HepG2 (cell line): ENCODE results near the gene MMP7. TPM values are rescaled to one million over a fixed set of nuclear protein-coding genes. Genes with fewer than 3 reads are reported as not detected.

ENCODE experiments used
- ATAC-seq: fragments of 200-7000 bp; cut with Tn5 transposase; 3 replicates; pipeline ENCODE4 v1.9.1; 2020; ENCODE audit warnings: mild to moderate bottlenecking, moderate library complexity
- BruUV-seq: library from RNA; stranded (reverse); fragments of 400-500 nt; replicated peaks from 2 replicates; lab custom pipeline; 2021; lab: Mats Ljungman, UMichigan
- CTCF ChIA-PET: fragments of 300-600 bp; formaldehyde crosslinking; extraction: SDS; loops from one replicate; lab custom pipeline; 2021; ENCODE audit warnings: low total read pairs, inconsistent platforms, low intra/inter-chr PET ratio; lab: Yijun Ruan, JAX
- POLR2A ChIA-PET: fragments of 350-600 bp; sonication (Branson Sonifier 250); formaldehyde crosslinking; loops from one replicate; lab custom pipeline; 2020; ENCODE audit warnings: antibody characterized with exemption, inconsistent platforms; lab: Yijun Ruan, JAX
- DNase-seq: peaks from one replicate; pipeline ENCODE4 v3.0.0-alpha.2; 2015; ENCODE audit warnings: low spot score
- FAIRE-seq: peaks from 3 replicates; lab custom pipeline; 2011; peaks lifted over from hg19 to GRCh38; lab: Jason Lieb, UNC
- H2AFZ ChIP-seq: one replicate; pipeline ENCODE4 v1.6.1; 2011; ENCODE audit warnings: low read length, inconsistent platforms
- H3K27ac ChIP-seq: fragments of 300-600 bp; 3 replicates; pipeline ENCODE4 v1.8.0; 2011; ENCODE audit warnings: mixed run types, mild to moderate bottlenecking, mixed read lengths, low read length, inconsistent platforms; ENCODE audit not compliant: insufficient read depth; ENCODE audit errors: extremely low read length
- H3K27me3 ChIP-seq, 2 experiments: fragments of 200-600 bp in 1 of 2; 2 replicates in 1 of 2; 3 replicates in 1 of 2; pipeline versions ENCODE4 v1.6.0 to v1.8.0; 2011; ENCODE audit warnings: low read length in 2 of 2, mild to moderate bottlenecking in 2 of 2, moderate library complexity in 2 of 2, inconsistent platforms in 1 of 2; ENCODE audit not compliant: insufficient read depth in 2 of 2, control insufficient read depth in 1 of 2
- H3K36me3 ChIP-seq, 2 experiments: fragments of 200-600 bp in 1 of 2; replicated peaks in 1 of 2; 2 replicates in 1 of 2; 3 replicates in 1 of 2; pipeline versions ENCODE4 v1.5.1 to v1.8.0; 2011; ENCODE audit warnings: low read length in 2 of 2, inconsistent platforms in 1 of 2; ENCODE audit not compliant: insufficient read depth in 2 of 2, control insufficient read depth in 1 of 2
- H3K4me1 ChIP-seq: 2 replicates; pipeline ENCODE4 v1.5.1; 2012; ENCODE audit warnings: low read length, inconsistent platforms; ENCODE audit not compliant: insufficient read depth
- H3K4me2 ChIP-seq: 2 replicates; pipeline ENCODE4 v1.6.0; 2011; ENCODE audit warnings: low read depth, low read length, inconsistent platforms
- H3K4me3 ChIP-seq, 3 experiments: fragments of 200-600 bp in 1 of 3; sonication (generic), shearing (Covaris generic) in 1 of 3; replicated peaks in 1 of 3; 2 replicates each; pipeline ENCODE4 v1.5.1; 2011 to 2016; ENCODE audit warnings: low read length in 3 of 3, inconsistent platforms in 2 of 3, low read depth in 2 of 3, mild to moderate bottlenecking in 2 of 3, control low read depth in 1 of 3, mixed read lengths in 1 of 3; ENCODE audit not compliant: insufficient read depth in 1 of 3
- H3K79me2 ChIP-seq: one replicate; pipeline ENCODE4 v1.6.1; 2011; ENCODE audit warnings: low read length, inconsistent platforms; ENCODE audit not compliant: insufficient read depth
- H3K9ac ChIP-seq: 2 replicates; pipeline ENCODE4 v1.6.0; 2011; ENCODE audit warnings: mild to moderate bottlenecking, low read depth, low read length, inconsistent platforms; ENCODE audit not compliant: insufficient read depth
- H3K9me3 ChIP-seq: 2 replicates; pipeline ENCODE4 v1.5.1; 2012; ENCODE audit warnings: mild to moderate bottlenecking, low read length
- H4K20me1 ChIP-seq: 2 replicates; pipeline ENCODE4 v1.6.0; 2011; ENCODE audit warnings: inconsistent platforms, mild to moderate bottlenecking, low read length, moderate library complexity; ENCODE audit not compliant: insufficient read depth
- ARNTL ChIP-seq: sonication (generic); formaldehyde crosslinking; IDR thresholded peaks from 2 replicates; pipeline ENCODE4 v1.4.0; 2020; ENCODE audit warnings: mild to moderate bottlenecking, missing genetic modification reagents
- BRCA1 ChIP-seq: sonication (generic); formaldehyde crosslinking; IDR thresholded peaks from 2 replicates; pipeline ENCODE4 v1.4.0; 2020; ENCODE audit warnings: missing genetic modification reagents
- GFI1 ChIP-seq: sonication (generic); formaldehyde crosslinking; IDR thresholded peaks from 2 replicates; pipeline ENCODE4 v1.5.0; 2020; ENCODE audit warnings: missing genetic modification reagents, mild to moderate bottlenecking, borderline replicate concordance
- KDM1A ChIP-seq: IDR thresholded peaks from 2 replicates; pipeline ENCODE4 v1.6.1; 2016; ENCODE audit warnings: missing compliant biosample characterization
- MAFF ChIP-seq: IDR thresholded peaks from 2 replicates; pipeline ENCODE4 v1.6.1; 2011; ENCODE audit warnings: low read depth, low read length, improper control_type of control experiment
- MYC ChIP-seq: sonication (generic); formaldehyde crosslinking; IDR thresholded peaks from 2 replicates; pipeline ENCODE4 v1.9.0; 2021; ENCODE audit warnings: missing genetic modification reagents, borderline replicate concordance
- NFE2L2 ChIP-seq: fragments of 150-350 bp; IDR thresholded peaks from 2 replicates; pipeline ENCODE4 v1.6.1; 2014; ENCODE audit warnings: low read length
- RERE ChIP-seq: IDR thresholded peaks from 2 replicates; pipeline ENCODE4 v1.6.1; 2016; ENCODE audit warnings: low read depth, missing genetic modification reagents, missing compliant biosample characterization
- SIN3B ChIP-seq: fragments of 150-350 bp; IDR thresholded peaks from 2 replicates; pipeline ENCODE4 v1.6.1; 2014; ENCODE audit warnings: low read length
- SRSF1 ChIP-seq: fragments of 200-400 bp; formaldehyde crosslinking; optimal IDR thresholded peaks from 2 replicates; pipeline ENCODE3; 2017; ENCODE audit warnings: mild to moderate bottlenecking, low read depth, low read length, moderate library complexity
- TBL1XR1 ChIP-seq: fragments of 150-350 bp; IDR thresholded peaks from 2 replicates; pipeline ENCODE4 v1.6.1; 2014; ENCODE audit warnings: borderline replicate concordance, low read length; ENCODE audit not compliant: partially characterized antibody
- ZC3H13 ChIP-seq: sonication (generic); formaldehyde crosslinking; IDR thresholded peaks from 2 replicates; pipeline ENCODE4 v1.8.1; 2023; ENCODE audit warnings: mild to moderate bottlenecking, missing genetic modification reagents, moderate library complexity
- ZEB1 ChIP-seq: IDR thresholded peaks from 2 replicates; pipeline ENCODE4 v1.6.1; 2012; ENCODE audit warnings: mild to moderate bottlenecking, low read depth, inconsistent platforms; ENCODE audit not compliant: insufficient replicate concordance
- ZNF501 ChIP-seq: sonication (generic); formaldehyde crosslinking; IDR thresholded peaks from 2 replicates; pipeline ENCODE4 v1.5.1; 2020; ENCODE audit warnings: mild to moderate bottlenecking, moderate library complexity, missing genetic modification reagents
- ZNF775 ChIP-seq: sonication (generic); formaldehyde crosslinking; IDR thresholded peaks from 2 replicates; pipeline ENCODE4 v1.4.0; 2020; ENCODE audit warnings: missing genetic modification reagents, mild to moderate bottlenecking, moderate library complexity, borderline replicate concordance
- ZNF781 ChIP-seq: sonication (generic); formaldehyde crosslinking; IDR thresholded peaks from 2 replicates; pipeline ENCODE4 v1.5.1; 2020; ENCODE audit warnings: borderline replicate concordance, mild to moderate bottlenecking, missing genetic modification reagents; ENCODE audit errors: not compliant biosample characterization
- WGBS: methylation state at CpG from one replicate; pipeline ENCODE4 v1.1.6; 2017; ENCODE audit warnings: low lambda C conversion rate; 5-methylcytosine and 5-hydroxymethylcytosine counted together
- in situ Hi-C: cut with HindIII; loops from 2 replicates; pipeline ENCODE4 v1.10.0; 2017; ENCODE audit warnings: low pct_unique_long_range_greater_than_20kb; ENCODE audit not compliant: extremely low pct_ligation_motif_present
- intact Hi-C: fragments of 100-400 bp; cut with micrococcal nuclease; formaldehyde crosslinking; loops from one replicate; pipeline ENCODE4 v1.10.0; 2022; ENCODE audit not compliant: unreplicated experiment
- polyA plus RNA-seq, 8 experiments: library from polyadenylated mRNA; depleted of rRNA in 3 of 8; stranded (reverse) in 7 of 8; unstranded in 1 of 8; fragments of >200 nt; fragmentation: Illumina TruSeq in 4 of 8; extraction: Trizol in 4 of 8; gene quantifications; 2 replicates each; pipeline versions ENCODE4 v1.2.1 to v1.2.3, GENCODE V29; 2011 to 2016; ENCODE audit warnings: low read depth in 4 of 8, missing spikeins in 1 of 8, mixed read lengths in 1 of 8; ENCODE audit not compliant: insufficient read depth in 1 of 8
- total RNA-seq, 5 experiments: library from RNA; depleted of rRNA; stranded (reverse); fragments of >200 nt; fragmentation: Illumina TruSeq; extraction: Trizol; gene quantifications; 2 replicates each; pipeline ENCODE4 v1.2.3, GENCODE V29; 2016; ENCODE audit warnings: low read depth in 1 of 5

MMP7 gene
- total and polyA plus RNA-seq, 2 of the 13 experiments (the other 11 are each of a cell fraction or from before 2014, with no cell fraction given), result 0.17 TPM; not detected in 1

DNA sequence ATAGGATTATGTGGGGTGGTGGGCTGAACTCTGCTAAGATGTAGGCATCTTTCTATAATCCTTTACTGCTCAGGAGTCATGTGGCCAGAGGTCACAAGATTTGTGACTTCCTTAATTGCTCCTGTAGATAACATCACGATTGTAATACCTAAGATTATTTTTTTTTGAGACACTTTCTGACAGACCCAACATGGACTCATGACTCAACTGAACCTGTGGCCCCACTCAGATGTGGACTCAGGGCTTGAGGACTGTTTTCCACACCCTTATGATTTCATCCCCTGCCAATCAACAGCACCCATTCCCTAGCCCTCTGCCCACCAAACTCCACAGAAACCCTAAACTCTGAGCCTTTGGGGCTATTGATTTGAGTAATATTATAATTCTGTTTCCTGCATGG lies 35.6 kb upstream of the MMP7 start:
- ATAC-seq (no peak), FAIRE-seq (no peak), DNase-seq (no peak)
- Histone ChIP-seq H3K27me3 (no peaks in the 10 kb centered on the region), H3K4me2 (no peak overlapping the region), H4K20me1 (no peaks in the 10 kb centered on the region), H3K9me3 (peaks cover 10% of the 10 kb centered on the region; the same call in 1 of the 2 replicates), H3K27ac (no peak overlapping the region), H3K4me1 (no peaks in the 10 kb centered on the region), H2AFZ (no peak overlapping the region), H3K9ac (no peak overlapping the region), H3K79me2 (no peaks in the 10 kb centered on the region), H3K4me3 (no peak overlapping the region), H3K36me3 (no peaks in the 10 kb centered on the region)
- in situ Hi-C loops (no loop called here), intact Hi-C loops (no loop called here)
- no TSS peak for BruUV-seq
- 0% methylated on average over 1 of the region's 1 CpG for WGBS
- CTCF ChIA-PET, result no interaction called here
- POLR2A ChIA-PET, result no interaction called here
- TF ChIP-seq SIN3B (no peak), ZC3H13 (CRISPR knock-in tag) (no peak), ZNF501 (CRISPR knock-in tag) (no peak), ZNF781 (CRISPR knock-in tag) (no peak), ZNF775 (CRISPR knock-in tag) (no peak), TBL1XR1 (no peak), KDM1A (CRISPR knock-in tag) (no peak), GFI1 (no peak)

GRCh38 chr11:102564110-102564509 lies 33.6 kb upstream of the MMP7 start:
- no peaks in the 10 kb centered on the region for H3K4me1 ChIP-seq
- no peak for FAIRE-seq
- intact Hi-C loops (no loop called here), in situ Hi-C loops (no loop called here)
- H3K79me2 ChIP-seq, result no peaks in the 10 kb centered on the region
- H4K20me1 ChIP-seq, result no peaks in the 10 kb centered on the region
- no peak overlapping the region for H3K9ac ChIP-seq
- no peak for ATAC-seq
- H3K36me3 ChIP-seq, result no peaks in the 10 kb centered on the region
- 55% methylated on average over 2 of the region's 2 CpGs for WGBS
- peaks cover 9% of the 10 kb centered on the region; the same call in 1 of the 2 replicates for H3K9me3 ChIP-seq
- no peak overlapping the region for H3K4me3 ChIP-seq
- DNase-seq, result peak; percentile 27
- ChIA-PET CTCF (no interaction called here), POLR2A (interaction anchor here (1.1 kb wide), 1 partner anchor 17 kb away, joined by 4 read pairs; no protein-coding TSS in a partner anchor)
- no peak overlapping the region for H3K4me2 ChIP-seq
- no peak overlapping the region for H2AFZ ChIP-seq
- no peak overlapping the region for H3K27ac ChIP-seq
- BruUV-seq, result no TSS peak
- no peaks in the 10 kb centered on the region for H3K27me3 ChIP-seq
- TF ChIP-seq ZEB1, result no peak
- no peak for TF ChIP-seq ARNTL (CRISPR knock-in tag)
- no peak for TF ChIP-seq BRCA1 (CRISPR knock-in tag)
- no peak for TF ChIP-seq SRSF1
- no peak for TF ChIP-seq RERE (CRISPR knock-in tag)
- peak; percentile 61; the same call in 1 of the 2 replicates for TF ChIP-seq NFE2L2
- peak; percentile 57 for TF ChIP-seq MAFF
- TF ChIP-seq MYC (CRISPR knock-in tag), result no peak
